Bronchial epithelial cell (primary cell): ENCODE measurements around the gene GRIFIN. TPM values are rescaled to one million over a fixed set of nuclear protein-coding genes. Genes with fewer than 3 reads are reported as not detected.

Source experiments
- DNase-seq: peaks from one replicate; pipeline ENCODE4 v3.0.0-alpha.2; 2010; ENCODE audit warnings: low read depth
- FAIRE-seq: peaks from 2 replicates; lab custom pipeline; 2011; peaks lifted over from hg19 to GRCh38; lab: Jason Lieb, UNC
- H3K27me3 ChIP-seq: 2 replicates; pipeline ENCODE4 v1.5.1; 2011; ENCODE audit warnings: low read length; ENCODE audit not compliant: control insufficient read depth, insufficient read depth
- H3K36me3 ChIP-seq: 2 replicates; pipeline ENCODE4 v1.5.1; 2011; ENCODE audit warnings: low read length; ENCODE audit not compliant: control insufficient read depth, insufficient read depth
- H3K4me3 ChIP-seq: 2 replicates; pipeline ENCODE4 v1.5.1; 2011; ENCODE audit warnings: mild to moderate bottlenecking, low read depth, low read length, control low read depth
- CTCF ChIP-seq: IDR thresholded peaks from 2 replicates; pipeline ENCODE4 v1.5.1; 2011; ENCODE audit warnings: mild to moderate bottlenecking, moderate library complexity, low read length, control low read depth, inconsistent platforms; ENCODE audit not compliant: insufficient read depth, severe bottlenecking
- total RNA-seq: library from RNA; depleted of rRNA; stranded (reverse); fragments of >200 nt; gene quantifications from 2 replicates; pipeline ENCODE4 v1.2.1, GENCODE V29; 2014

Gene GRIFIN
- total RNA-seq, 1 donor from 2014 or later: not detected

GRCh38 chr7:2443491-2443890 is 32.7 kb downstream of the GRIFIN start:
- Histone ChIP-seq H3K27me3 (peaks cover 2% of the 10 kb centered on the region), H3K4me3 (no peak overlapping the region), H3K36me3 (no peaks in the 10 kb centered on the region)
- DNase-seq (no peak), FAIRE-seq (no peak)
- no peak for TF ChIP-seq CTCF

DNA sequence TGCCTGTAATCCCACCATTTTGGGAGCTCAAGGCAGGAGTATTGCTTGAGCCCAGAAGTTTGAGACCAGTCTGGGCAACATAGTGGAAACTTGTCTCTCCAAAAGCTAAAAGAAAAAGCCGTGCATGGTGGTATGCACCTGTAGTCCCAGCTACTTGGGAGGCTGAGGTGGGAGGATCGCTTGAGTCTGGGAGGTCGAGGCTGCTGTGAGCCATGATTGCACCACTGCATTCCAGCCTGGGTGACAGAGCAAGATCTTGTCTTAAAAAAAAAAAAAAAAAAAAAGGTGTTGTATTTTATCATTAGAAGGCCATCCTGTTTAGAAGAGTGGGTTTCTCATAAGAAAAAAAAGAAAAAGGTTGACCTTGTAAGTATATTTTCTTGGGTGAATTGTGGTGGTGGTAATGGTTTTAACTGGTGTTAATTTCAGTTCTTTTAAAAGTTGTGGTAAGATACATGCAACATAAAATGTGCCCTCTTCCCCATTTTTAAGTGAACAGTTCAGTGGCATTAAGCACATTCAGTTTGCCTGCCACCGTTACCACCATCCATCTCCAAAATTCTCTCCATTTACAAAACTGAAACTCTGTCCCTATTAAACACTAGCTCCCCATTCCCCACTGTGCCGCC is 34.7 kb downstream of the GRIFIN start:
- FAIRE-seq (peak; percentile 18), DNase-seq (no peak)
- Histone ChIP-seq H3K36me3 (no peaks in the 10 kb centered on the region), H3K4me3 (no peak overlapping the region), H3K27me3 (no peaks in the 10 kb centered on the region)
- TF ChIP-seq CTCF: no peak

DNA sequence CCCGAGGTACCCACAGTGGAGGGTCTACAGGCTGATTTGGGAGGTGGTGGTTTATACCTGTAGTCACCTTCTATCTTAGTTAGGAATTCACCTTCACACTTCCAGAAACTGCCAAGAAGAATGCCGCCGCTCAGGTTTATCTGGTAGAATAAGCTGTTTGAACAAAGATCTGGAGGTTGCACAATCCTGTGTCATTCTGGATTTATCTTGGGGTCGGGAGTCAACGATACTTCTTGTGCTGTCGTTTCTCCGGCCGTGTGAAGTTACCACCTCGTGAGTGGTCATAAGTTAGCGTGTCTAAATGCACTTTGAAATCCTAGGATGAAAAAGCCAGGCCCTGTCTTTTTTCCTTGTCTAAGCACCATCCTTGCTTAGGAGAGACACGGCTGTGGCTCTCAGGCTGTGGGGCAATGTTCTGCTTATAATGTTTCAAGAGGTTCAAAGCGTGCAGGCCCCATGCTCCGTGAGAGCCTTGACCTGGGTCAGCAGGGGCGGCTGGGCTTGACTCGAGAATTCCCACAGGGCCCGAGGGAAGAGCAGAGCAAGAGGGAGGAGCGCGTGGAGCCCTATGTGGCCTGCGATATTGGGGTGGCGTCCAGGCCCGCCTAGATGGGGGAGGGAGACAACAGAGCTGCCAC is 35.5 kb downstream of the GRIFIN start:
- DNase-seq (peak; percentile 80), FAIRE-seq (no peak)
- Histone ChIP-seq H3K36me3 (no peaks in the 10 kb centered on the region), H3K4me3 (no peak overlapping the region), H3K27me3 (no peaks in the 10 kb centered on the region)
- TF ChIP-seq CTCF: no peak

DNA sequence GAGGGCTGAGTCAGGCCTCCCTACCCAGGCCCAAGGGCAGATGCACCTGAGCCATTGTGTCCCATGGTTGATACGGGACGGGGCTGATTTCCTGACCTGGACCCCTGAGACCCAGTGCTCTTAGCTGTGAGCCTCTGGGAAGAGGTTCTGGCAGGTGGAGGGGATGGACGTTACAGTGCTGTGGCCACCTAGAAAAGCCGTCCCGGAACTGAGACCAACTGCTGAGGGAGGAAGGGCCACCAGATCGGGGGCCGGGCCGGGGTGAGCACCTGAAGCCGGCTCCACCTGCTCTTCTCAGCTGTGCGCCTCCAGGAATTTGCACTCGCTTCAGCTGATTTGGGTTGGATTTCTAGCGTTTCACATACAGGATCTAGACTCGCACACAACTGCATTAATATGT is 37.4 kb downstream of the GRIFIN start:
- DNase-seq: no peak
- TF ChIP-seq CTCF: no peak
- Histone ChIP-seq H3K36me3 (no peaks in the 10 kb centered on the region), H3K4me3 (no peak overlapping the region), H3K27me3 (no peaks in the 10 kb centered on the region)
- FAIRE-seq: no peak

GRCh38 chr7:2438186-2438585 is 38.0 kb downstream of the GRIFIN start:
- no peak for FAIRE-seq
- DNase-seq: no peak

More at GRCh38 chr7:2438186-2438585, 38.0 kb downstream of the GRIFIN start:
- no peaks in the 10 kb centered on the region for H3K27me3 ChIP-seq
- peaks cover 4% of the 10 kb centered on the region for H3K36me3 ChIP-seq
- TF ChIP-seq CTCF: no peak
- no peak overlapping the region for H3K4me3 ChIP-seq
